ENCODE measurements around the gene SPOCD1.

- TF ChIP-seq POLR2AphosphoS5 (IDR thresholded peaks at IDR 0.05; ENCODE audit: low read depth, low read length) = no peak
- TF ChIP-seq POLR2A (IDR thresholded peaks at IDR 0.05; ENCODE audit: low read depth, low read length) = no peak
These were observed 30.7 kb upstream of the SPOCD1 start for GRCh38 chr1:31846484-31846883.
